Prostate gland (tissue), 2 donors: ENCODE data around the gene LGR6.

Experiments
- POLR2A ChIP-seq: fragments of 450-650 bp; IDR thresholded peaks from one replicate; pipeline ENCODE4 v1.6.1; 2016; ENCODE audit warnings: antibody characterized with exemption, mild to moderate bottlenecking
- POLR2AphosphoS5 ChIP-seq: sonication (generic); formaldehyde crosslinking; IDR thresholded peaks from one replicate; pipeline ENCODE4 v1.6.1; 2017; ENCODE audit warnings: antibody characterized with exemption
- TF ChIP-seq, protein P1 (sequence below), 4 experiments: fragments of 200-600 bp in 2 of 4; fragments of 450-650 bp in 2 of 4; sonication (generic) in 2 of 4; IDR thresholded peaks; 1 replicate in 3 of 4; 2 replicates in 1 of 4; pipeline ENCODE4 v1.5.1; 2016 to 2019; ENCODE audit warnings: antibody characterized with exemption in 4 of 4, mild to moderate bottlenecking in 2 of 4, moderate library complexity in 2 of 4

DNA sequence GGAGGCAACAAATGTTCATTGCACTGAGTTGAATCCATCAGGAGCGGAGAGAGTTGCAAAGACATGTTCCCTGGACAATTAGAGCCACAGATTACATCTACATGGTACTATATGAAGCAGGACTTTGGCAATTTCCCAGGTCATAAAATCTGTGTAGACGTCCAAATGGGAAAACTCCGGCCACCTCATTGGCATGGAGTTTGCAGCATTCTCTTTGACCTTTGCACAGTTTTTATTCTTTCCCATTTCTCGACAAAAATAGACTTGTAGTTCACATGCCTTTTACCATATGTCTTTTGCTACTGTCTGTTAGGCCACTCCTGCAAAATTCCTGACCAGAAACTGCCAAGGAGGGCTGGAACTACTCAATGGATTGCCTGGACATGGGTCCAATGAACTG, 100.0 kb downstream of the LGR6 start:
- TF ChIP-seq, protein P1, sequence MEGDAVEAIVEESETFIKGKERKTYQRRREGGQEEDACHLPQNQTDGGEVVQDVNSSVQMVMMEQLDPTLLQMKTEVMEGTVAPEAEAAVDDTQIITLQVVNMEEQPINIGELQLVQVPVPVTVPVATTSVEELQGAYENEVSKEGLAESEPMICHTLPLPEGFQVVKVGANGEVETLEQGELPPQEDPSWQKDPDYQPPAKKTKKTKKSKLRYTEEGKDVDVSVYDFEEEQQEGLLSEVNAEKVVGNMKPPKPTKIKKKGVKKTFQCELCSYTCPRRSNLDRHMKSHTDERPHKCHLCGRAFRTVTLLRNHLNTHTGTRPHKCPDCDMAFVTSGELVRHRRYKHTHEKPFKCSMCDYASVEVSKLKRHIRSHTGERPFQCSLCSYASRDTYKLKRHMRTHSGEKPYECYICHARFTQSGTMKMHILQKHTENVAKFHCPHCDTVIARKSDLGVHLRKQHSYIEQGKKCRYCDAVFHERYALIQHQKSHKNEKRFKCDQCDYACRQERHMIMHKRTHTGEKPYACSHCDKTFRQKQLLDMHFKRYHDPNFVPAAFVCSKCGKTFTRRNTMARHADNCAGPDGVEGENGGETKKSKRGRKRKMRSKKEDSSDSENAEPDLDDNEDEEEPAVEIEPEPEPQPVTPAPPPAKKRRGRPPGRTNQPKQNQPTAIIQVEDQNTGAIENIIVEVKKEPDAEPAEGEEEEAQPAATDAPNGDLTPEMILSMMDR (IDR thresholded peaks at IDR 0.05), result no peak
- TF ChIP-seq POLR2AphosphoS5 (no peak), POLR2A (no peak)
